NCI-H146 treated with DMSO at 0.1 percent for 48 hours (cell line): Measurements from ENCODE around the gene ARHGEF38.
"Not testable (repeated sequence)": the region's sequence is repeated elsewhere in the genome, so short reads cannot be mapped to it uniquely, and the experiment has no call there.

ENCODE experiments used
- DNase-seq: peaks from one replicate; lab custom pipeline; 2025; ENCODE audit not compliant: unreplicated experiment; lab: John Stamatoyannopoulos, UW

ARHGEF38 gene

DNA sequence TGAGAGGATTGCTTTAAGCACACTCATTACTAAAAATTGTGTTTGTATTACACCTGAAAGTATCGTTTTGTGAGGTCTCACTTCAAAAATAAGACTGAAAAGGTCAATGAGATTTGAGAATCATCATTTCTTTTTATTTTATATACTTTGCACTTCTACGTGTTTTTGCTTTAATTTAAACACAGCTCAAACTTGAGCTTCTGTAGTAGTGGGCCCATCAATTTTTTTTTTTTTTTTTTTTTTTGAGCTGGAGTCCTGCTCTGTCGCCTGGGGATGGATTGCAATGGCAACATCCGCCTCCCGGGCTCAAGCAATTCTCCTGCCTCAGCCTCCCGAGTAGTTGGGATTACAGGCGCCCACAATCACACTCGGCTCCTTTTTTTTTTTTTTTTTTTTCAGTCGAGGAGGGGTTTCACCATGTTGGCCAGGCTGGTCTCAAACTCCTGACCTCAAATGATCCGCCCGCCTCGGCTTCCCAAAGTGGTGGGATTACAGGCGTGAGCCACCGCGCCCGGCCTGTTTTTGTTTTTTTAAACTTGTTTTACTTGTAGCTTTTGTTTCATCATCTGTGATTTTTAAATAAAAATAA lies 157.7 kb downstream of the ARHGEF38 start:
- no peak for DNase-seq

DNA sequence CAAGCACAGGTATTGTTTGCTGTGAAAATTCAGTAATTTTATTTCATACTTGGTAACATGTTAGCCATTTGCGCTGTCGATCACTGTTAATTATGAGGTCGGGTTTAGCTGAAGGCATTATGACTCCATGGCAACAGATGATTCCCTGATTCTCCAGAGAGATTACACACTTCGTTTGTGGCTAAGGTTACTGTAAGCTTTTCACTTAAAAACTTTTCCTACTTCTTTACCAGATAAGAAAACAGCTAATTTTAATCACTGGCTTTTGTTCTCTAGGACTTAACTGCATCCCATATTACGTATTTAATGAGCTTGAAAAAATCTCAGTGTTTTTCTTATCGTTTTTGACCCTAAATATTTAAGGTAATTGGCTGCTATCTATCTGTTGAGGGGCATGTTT lies 158.3 kb downstream of the ARHGEF38 start:
- no peak for DNase-seq

- DNase-seq: no peak
Observed at GRCh38 chr4:105712766-105713165, 160.3 kb downstream of the ARHGEF38 start.

DNA sequence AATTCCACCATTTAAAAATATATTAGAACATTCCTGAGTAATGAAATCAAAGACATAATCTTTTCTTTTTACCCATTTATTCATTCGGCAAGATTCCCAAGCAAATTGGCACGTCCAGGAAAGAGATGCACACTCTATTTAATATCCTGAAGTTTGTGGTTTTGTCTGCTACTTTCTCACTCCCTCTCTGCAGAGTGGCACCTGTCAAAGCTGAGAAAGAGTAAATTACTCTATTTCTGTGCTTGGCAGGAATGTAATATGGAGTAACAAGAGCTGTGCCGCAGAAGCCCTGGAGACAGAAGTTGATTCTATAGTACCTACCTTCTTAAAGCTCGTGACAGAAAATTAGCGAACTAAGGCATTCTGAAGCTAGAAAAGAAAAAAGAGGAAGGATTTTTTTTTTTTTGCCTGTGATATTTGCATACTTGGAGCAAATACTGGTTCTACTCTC lies 161.7 kb downstream of the ARHGEF38 start:
- DNase-seq: no peak

DNA sequence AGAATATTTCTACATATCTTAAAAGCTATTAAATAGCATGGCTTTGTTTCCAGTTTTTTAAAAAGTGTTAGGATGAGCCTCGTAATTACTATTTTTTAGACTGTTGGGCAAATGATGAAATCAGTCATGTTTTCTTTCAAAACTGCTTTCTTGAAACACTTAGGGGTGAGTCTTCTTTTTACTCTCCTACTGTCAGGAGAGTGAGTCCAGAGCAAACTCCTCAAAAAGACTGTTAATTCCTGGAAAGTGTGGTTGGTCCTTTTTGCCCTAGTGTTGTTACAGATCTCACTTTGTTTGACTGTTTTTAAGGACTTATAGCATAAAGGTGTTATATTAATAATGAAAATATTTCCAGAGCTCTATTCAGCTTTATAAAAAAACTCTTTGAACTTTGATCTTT lies 162.5 kb downstream of the ARHGEF38 start:
- no peak for DNase-seq

- DNase-seq: no peak
Observed at GRCh38 chr4:105715692-105716278, 163.4 kb downstream of the ARHGEF38 start.

- no peak for DNase-seq
Observed at GRCh38 chr4:105719204-105719603, 166.8 kb downstream of the ARHGEF38 start.

- no peak for DNase-seq
Observed at GRCh38 chr4:105725623-105726022, 173.2 kb downstream of the ARHGEF38 start.

- not testable (repeated sequence) for DNase-seq
Observed at GRCh38 chr4:105729895-105730294, 177.5 kb downstream of the ARHGEF38 start.
